HepG2 (cell line): ENCODE data around the gene PPOX. TPM values are rescaled to one million over a fixed set of nuclear protein-coding genes. Genes with fewer than 3 reads are reported as not detected.

ENCODE experiments used
- ATAC-seq: fragments of 200-7000 bp; cut with Tn5 transposase; 3 replicates; pipeline ENCODE4 v1.9.1; 2020; ENCODE audit warnings: mild to moderate bottlenecking, moderate library complexity
- BruUV-seq: library from RNA; stranded (reverse); fragments of 400-500 nt; replicated peaks from 2 replicates; lab custom pipeline; 2021; lab: Mats Ljungman, UMichigan
- CTCF ChIA-PET: fragments of 300-600 bp; formaldehyde crosslinking; extraction: SDS; loops from one replicate; lab custom pipeline; 2021; ENCODE audit warnings: low total read pairs, inconsistent platforms, low intra/inter-chr PET ratio; lab: Yijun Ruan, JAX
- POLR2A ChIA-PET: fragments of 350-600 bp; sonication (Branson Sonifier 250); formaldehyde crosslinking; loops from one replicate; lab custom pipeline; 2020; ENCODE audit warnings: antibody characterized with exemption, inconsistent platforms; lab: Yijun Ruan, JAX
- DNase-seq: peaks from one replicate; pipeline ENCODE4 v3.0.0-alpha.2; 2015; ENCODE audit warnings: low spot score
- FAIRE-seq: peaks from 3 replicates; lab custom pipeline; 2011; peaks lifted over from hg19 to GRCh38; lab: Jason Lieb, UNC
- H2AFZ ChIP-seq: one replicate; pipeline ENCODE4 v1.6.1; 2011; ENCODE audit warnings: low read length, inconsistent platforms
- H3K27ac ChIP-seq: fragments of 300-600 bp; 3 replicates; pipeline ENCODE4 v1.8.0; 2011; ENCODE audit warnings: mixed run types, mild to moderate bottlenecking, mixed read lengths, low read length, inconsistent platforms; ENCODE audit not compliant: insufficient read depth; ENCODE audit errors: extremely low read length
- H3K27me3 ChIP-seq, 2 experiments: fragments of 200-600 bp in 1 of 2; 2 replicates in 1 of 2; 3 replicates in 1 of 2; pipeline versions ENCODE4 v1.6.0 to v1.8.0; 2011; ENCODE audit warnings: low read length in 2 of 2, mild to moderate bottlenecking in 2 of 2, moderate library complexity in 2 of 2, inconsistent platforms in 1 of 2; ENCODE audit not compliant: insufficient read depth in 2 of 2, control insufficient read depth in 1 of 2
- H3K36me3 ChIP-seq, 2 experiments: fragments of 200-600 bp in 1 of 2; replicated peaks in 1 of 2; 2 replicates in 1 of 2; 3 replicates in 1 of 2; pipeline versions ENCODE4 v1.5.1 to v1.8.0; 2011; ENCODE audit warnings: low read length in 2 of 2, inconsistent platforms in 1 of 2; ENCODE audit not compliant: insufficient read depth in 2 of 2, control insufficient read depth in 1 of 2
- H3K4me1 ChIP-seq: 2 replicates; pipeline ENCODE4 v1.5.1; 2012; ENCODE audit warnings: low read length, inconsistent platforms; ENCODE audit not compliant: insufficient read depth
- H3K4me2 ChIP-seq: 2 replicates; pipeline ENCODE4 v1.6.0; 2011; ENCODE audit warnings: low read depth, low read length, inconsistent platforms
- H3K4me3 ChIP-seq, 3 experiments: fragments of 200-600 bp in 1 of 3; sonication (generic), shearing (Covaris generic) in 1 of 3; replicated peaks in 1 of 3; 2 replicates each; pipeline ENCODE4 v1.5.1; 2011 to 2016; ENCODE audit warnings: low read length in 3 of 3, inconsistent platforms in 2 of 3, low read depth in 2 of 3, mild to moderate bottlenecking in 2 of 3, control low read depth in 1 of 3, mixed read lengths in 1 of 3; ENCODE audit not compliant: insufficient read depth in 1 of 3
- H3K79me2 ChIP-seq: one replicate; pipeline ENCODE4 v1.6.1; 2011; ENCODE audit warnings: low read length, inconsistent platforms; ENCODE audit not compliant: insufficient read depth
- H3K9ac ChIP-seq: 2 replicates; pipeline ENCODE4 v1.6.0; 2011; ENCODE audit warnings: mild to moderate bottlenecking, low read depth, low read length, inconsistent platforms; ENCODE audit not compliant: insufficient read depth
- H3K9me3 ChIP-seq: 2 replicates; pipeline ENCODE4 v1.5.1; 2012; ENCODE audit warnings: mild to moderate bottlenecking, low read length
- H4K20me1 ChIP-seq: 2 replicates; pipeline ENCODE4 v1.6.0; 2011; ENCODE audit warnings: inconsistent platforms, mild to moderate bottlenecking, low read length, moderate library complexity; ENCODE audit not compliant: insufficient read depth
- GABPA ChIP-seq, 2 experiments: IDR thresholded peaks; 2 replicates each; pipeline ENCODE4 v1.6.1; 2011 to 2016; ENCODE audit warnings: low read depth in 2 of 2, low read length in 1 of 2, missing biosample characterization in 1 of 2, missing genetic modification characterization in 1 of 2
- HNF4A ChIP-seq: sonication (generic); formaldehyde crosslinking; IDR thresholded peaks from 2 replicates; pipeline ENCODE4 v1.4.0; 2020; ENCODE audit warnings: missing genetic modification reagents
- HNRNPH1 ChIP-seq: fragments of 200-400 bp; formaldehyde crosslinking; optimal IDR thresholded peaks from 2 replicates; pipeline ENCODE3; 2017; ENCODE audit warnings: mild to moderate bottlenecking, low read depth, low read length
- HNRNPL ChIP-seq: fragments of 200-400 bp; formaldehyde crosslinking; IDR thresholded peaks from 2 replicates; pipeline ENCODE4 v1.6.1; 2017; ENCODE audit warnings: mild to moderate bottlenecking, low read depth, low read length
- IRF2 ChIP-seq: IDR thresholded peaks from 2 replicates; pipeline ENCODE4 v1.6.1; 2018; ENCODE audit warnings: missing genetic modification reagents, missing compliant biosample characterization
- JUNB ChIP-seq: sonication (generic); formaldehyde crosslinking; IDR thresholded peaks from 2 replicates; pipeline ENCODE4 v1.8.0; 2022; ENCODE audit warnings: missing genetic modification reagents, mild to moderate bottlenecking, borderline replicate concordance
- KDM2A ChIP-seq: sonication (generic); formaldehyde crosslinking; IDR thresholded peaks from 2 replicates; pipeline ENCODE4 v1.4.0; 2020; ENCODE audit warnings: low read depth, missing genetic modification reagents, borderline replicate concordance
- KDM5B ChIP-seq: sonication (generic); formaldehyde crosslinking; IDR thresholded peaks from 2 replicates; pipeline ENCODE4 v1.4.0; 2020; ENCODE audit warnings: missing genetic modification reagents, mild to moderate bottlenecking, borderline replicate concordance
- NR2F1 ChIP-seq, 2 experiments: fragments of 450-650 bp in 1 of 2; formaldehyde crosslinking in 1 of 2; IDR thresholded peaks; 2 replicates each; pipeline versions ENCODE4 v1.5.0 to v1.6.1; 2016 to 2020; ENCODE audit warnings: mild to moderate bottlenecking in 1 of 2, missing compliant biosample characterization in 1 of 2, missing genetic modification reagents in 1 of 2, moderate library complexity in 1 of 2
- PITX1 ChIP-seq: sonication (generic); formaldehyde crosslinking; IDR thresholded peaks from 2 replicates; pipeline ENCODE4 v1.5.1; 2020; ENCODE audit warnings: mild to moderate bottlenecking, missing genetic modification reagents
- SRF ChIP-seq: IDR thresholded peaks from 2 replicates; pipeline ENCODE4 v1.6.1; 2011; ENCODE audit warnings: mild to moderate bottlenecking, low read depth, low read length, moderate library complexity
- TEAD3 ChIP-seq: optimal IDR thresholded peaks from 2 replicates; pipeline ENCODE3; 2016; ENCODE audit warnings: borderline replicate concordance
- ZBTB21 ChIP-seq: sonication (generic); formaldehyde crosslinking; IDR thresholded peaks from 2 replicates; pipeline ENCODE4 v1.4.0; 2020; ENCODE audit warnings: missing genetic modification reagents
- ZFP82 ChIP-seq: sonication (generic); formaldehyde crosslinking; IDR thresholded peaks from 2 replicates; pipeline ENCODE4 v1.5.1; 2020; ENCODE audit warnings: mild to moderate bottlenecking, missing genetic modification reagents, borderline replicate concordance
- ZNF34 ChIP-seq: sonication (generic); formaldehyde crosslinking; IDR thresholded peaks from 2 replicates; pipeline ENCODE4 v1.4.0; 2020; ENCODE audit warnings: mild to moderate bottlenecking, missing genetic modification reagents, borderline replicate concordance
- ZNF674 ChIP-seq: sonication (generic); formaldehyde crosslinking; IDR thresholded peaks from 2 replicates; pipeline ENCODE4 v1.5.0; 2020; ENCODE audit warnings: low read depth, mild to moderate bottlenecking, missing genetic modification reagents
- ZSCAN22 ChIP-seq: sonication (generic); formaldehyde crosslinking; IDR thresholded peaks from 2 replicates; pipeline ENCODE4 v1.4.0; 2020; ENCODE audit warnings: mild to moderate bottlenecking, missing genetic modification reagents
- WGBS: methylation state at CpG from one replicate; pipeline ENCODE4 v1.1.6; 2017; ENCODE audit warnings: low lambda C conversion rate; 5-methylcytosine and 5-hydroxymethylcytosine counted together
- in situ Hi-C: cut with HindIII; loops from 2 replicates; pipeline ENCODE4 v1.10.0; 2017; ENCODE audit warnings: low pct_unique_long_range_greater_than_20kb; ENCODE audit not compliant: extremely low pct_ligation_motif_present
- intact Hi-C: fragments of 100-400 bp; cut with micrococcal nuclease; formaldehyde crosslinking; loops from one replicate; pipeline ENCODE4 v1.10.0; 2022; ENCODE audit not compliant: unreplicated experiment
- polyA plus RNA-seq, 8 experiments: library from polyadenylated mRNA; depleted of rRNA in 3 of 8; stranded (reverse) in 7 of 8; unstranded in 1 of 8; fragments of >200 nt; fragmentation: Illumina TruSeq in 4 of 8; extraction: Trizol in 4 of 8; gene quantifications; 2 replicates each; pipeline versions ENCODE4 v1.2.1 to v1.2.3, GENCODE V29; 2011 to 2016; ENCODE audit warnings: low read depth in 4 of 8, missing spikeins in 1 of 8, mixed read lengths in 1 of 8; ENCODE audit not compliant: insufficient read depth in 1 of 8
- total RNA-seq, 5 experiments: library from RNA; depleted of rRNA; stranded (reverse); fragments of >200 nt; fragmentation: Illumina TruSeq; extraction: Trizol; gene quantifications; 2 replicates each; pipeline ENCODE4 v1.2.3, GENCODE V29; 2016; ENCODE audit warnings: low read depth in 1 of 5
- TF ChIP-seq, protein P1 (sequence below): sonication (generic); formaldehyde crosslinking; IDR thresholded peaks from 2 replicates; pipeline ENCODE4 v1.4.0; 2020; ENCODE audit warnings: mild to moderate bottlenecking, missing genetic modification reagents
- TF ChIP-seq, protein P2 (sequence below): IDR thresholded peaks from 2 replicates; pipeline ENCODE4 v1.6.1; 2016; ENCODE audit warnings: missing compliant biosample characterization, missing genetic modification reagents, borderline replicate concordance
- TF ChIP-seq, protein P3 (sequence below): sonication (generic); formaldehyde crosslinking; IDR thresholded peaks from 2 replicates; pipeline ENCODE4 v1.8.1; 2023; ENCODE audit warnings: mild to moderate bottlenecking, missing genetic modification reagents, borderline replicate concordance
- TF ChIP-seq, protein P4 (sequence below): sonication (generic); formaldehyde crosslinking; IDR thresholded peaks from 2 replicates; pipeline ENCODE4 v1.8.0; 2022; ENCODE audit warnings: missing genetic modification reagents, low read depth, mild to moderate bottlenecking, borderline replicate concordance
- TF ChIP-seq, protein P5 (sequence below): sonication (generic); formaldehyde crosslinking; IDR thresholded peaks from 2 replicates; pipeline ENCODE4 v1.8.0; 2022; ENCODE audit warnings: mild to moderate bottlenecking, missing genetic modification reagents, moderate library complexity

The PPOX gene
- total and polyA plus RNA-seq, 2 of the 13 experiments (the other 11 are each of a cell fraction or from before 2014, with no cell fraction given) = 15.5 to 27.7 TPM

DNA sequence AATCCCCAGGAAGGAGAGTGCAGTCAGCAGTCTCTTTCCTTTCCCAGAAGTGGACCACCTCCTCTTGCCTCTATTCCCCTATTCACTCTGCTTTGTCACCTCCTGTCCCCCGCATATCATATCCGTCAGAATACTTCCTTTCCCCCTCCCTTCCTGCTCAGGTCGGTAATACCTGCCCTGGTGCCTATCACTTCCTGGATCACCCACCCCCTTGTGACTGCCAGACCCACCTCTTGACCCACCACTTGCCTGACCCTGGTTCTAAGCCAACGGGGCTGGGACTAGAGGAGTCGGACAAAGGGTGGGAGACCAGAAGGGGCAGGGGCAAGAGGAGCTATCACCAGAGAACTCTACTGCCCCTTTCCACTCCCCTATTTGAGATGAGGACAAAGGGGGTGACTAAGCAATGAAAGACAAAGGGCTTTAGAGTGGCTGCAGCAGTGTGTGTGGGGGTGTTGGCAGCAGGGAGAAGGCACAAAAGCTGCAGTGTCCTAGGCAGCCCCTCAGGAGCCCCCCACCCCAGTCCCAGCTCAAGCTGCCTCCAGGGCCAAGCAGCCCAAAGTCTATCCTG is 34.3 kb downstream of the PPOX start:
- H3K79me2 ChIP-seq = peaks cover 22% of the 10 kb centered on the region
- H3K9me3 ChIP-seq = no peaks in the 10 kb centered on the region
- no peak for ATAC-seq
- H3K27me3 ChIP-seq = no peaks in the 10 kb centered on the region; a peak in 1 of 5 replicates
- H3K4me3 ChIP-seq = peak overlapping the region in 2 of 3 experiments; percentile 31 to 85; a peak in 4 of 6 replicates
- 33% methylated on average over 5 of the region's 5 CpGs for WGBS
- H3K27ac ChIP-seq = peak overlapping the region; percentile 70
- FAIRE-seq = no peak
- peaks cover 0 to 21% of the 10 kb centered on the region in 2 experiments; a peak in 3 of 5 replicates for H3K36me3 ChIP-seq
- in situ Hi-C loops = no loop called here
- H3K9ac ChIP-seq = peak overlapping the region; percentile 56
- H3K4me1 ChIP-seq = peaks cover 83% of the 10 kb centered on the region
- peak; percentile 70 for DNase-seq
- intact Hi-C loops = no loop called here
- CTCF ChIA-PET = no interaction called here
- H2AFZ ChIP-seq = peak overlapping the region; percentile 37
- no peaks in the 10 kb centered on the region for H4K20me1 ChIP-seq
- BruUV-seq = no TSS peak
- POLR2A ChIA-PET = interaction anchor here (0.7 to 13.8 kb wide), 4 partner anchors 21 to 189 kb away, joined by 3 to 357 read pairs (median 14); partner anchors contain the start of genes APOA2, SDHC and TOMM40L
- peak overlapping the region; percentile 98 for H3K4me2 ChIP-seq
- TF ChIP-seq HNRNPL = no peak
- TF ChIP-seq SRF = no peak
- TF ChIP-seq, protein P1, sequence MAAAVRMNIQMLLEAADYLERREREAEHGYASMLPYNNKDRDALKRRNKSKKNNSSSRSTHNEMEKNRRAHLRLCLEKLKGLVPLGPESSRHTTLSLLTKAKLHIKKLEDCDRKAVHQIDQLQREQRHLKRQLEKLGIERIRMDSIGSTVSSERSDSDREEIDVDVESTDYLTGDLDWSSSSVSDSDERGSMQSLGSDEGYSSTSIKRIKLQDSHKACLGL = no peak
- TF ChIP-seq, protein P2, sequence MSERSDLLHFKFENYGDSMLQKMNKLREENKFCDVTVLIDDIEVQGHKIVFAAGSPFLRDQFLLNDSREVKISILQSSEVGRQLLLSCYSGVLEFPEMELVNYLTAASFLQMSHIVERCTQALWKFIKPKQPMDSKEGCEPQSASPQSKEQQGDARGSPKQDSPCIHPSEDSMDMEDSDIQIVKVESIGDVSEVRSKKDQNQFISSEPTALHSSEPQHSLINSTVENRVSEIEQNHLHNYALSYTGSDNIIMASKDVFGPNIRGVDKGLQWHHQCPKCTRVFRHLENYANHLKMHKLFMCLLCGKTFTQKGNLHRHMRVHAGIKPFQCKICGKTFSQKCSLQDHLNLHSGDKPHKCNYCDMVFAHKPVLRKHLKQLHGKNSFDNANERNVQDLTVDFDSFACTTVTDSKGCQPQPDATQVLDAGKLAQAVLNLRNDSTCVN (CRISPR knock-in tag) = no peak
- 0 out of 2 replicates have a peak, but pooled peaks have one; percentile 31 for TF ChIP-seq HNF4A (CRISPR knock-in tag)
- no peak for TF ChIP-seq NR2F1 (CRISPR knock-in tag; IDR thresholded peaks at IDR 0.05)
- TF ChIP-seq, protein P3, sequence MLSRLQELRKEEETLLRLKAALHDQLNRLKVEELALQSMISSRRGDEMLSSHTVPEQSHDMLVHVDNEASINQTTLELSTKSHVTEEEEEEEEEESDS (CRISPR knock-in tag) = no peak
- no peak for TF ChIP-seq KDM2A
- no peak for TF ChIP-seq ZBTB21
- no peak for TF ChIP-seq KDM5B (CRISPR knock-in tag)
- no peak for TF ChIP-seq ZNF674 (CRISPR knock-in tag)
- TF ChIP-seq ZFP82 (CRISPR knock-in tag) = no peak
- 0 out of 2 replicates have a peak, but pooled peaks have one; percentile 10 for TF ChIP-seq IRF2
- TF ChIP-seq, protein P4, sequence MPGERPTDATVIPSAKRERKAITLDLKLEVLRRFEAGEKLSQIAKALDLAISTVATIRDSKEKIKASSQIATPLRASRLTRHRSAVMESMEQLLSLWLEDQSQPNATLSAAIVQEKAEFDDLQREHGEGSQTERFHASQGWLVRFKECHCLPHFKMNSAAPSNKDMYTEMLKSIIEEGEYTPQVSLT (CRISPR knock-in tag) = no peak
- no peak for TF ChIP-seq ZNF34
- TF ChIP-seq GABPA (IDR thresholded peaks at IDR 0.05; ENCODE audit: low read depth, low read length) = 0 out of 2 replicates have a peak, but pooled peaks have one; percentile 12
- TF ChIP-seq GABPA (CRISPR knock-in tag; IDR thresholded peaks at IDR 0.05; ENCODE audit: low read depth) = no peak
- no peak for TF ChIP-seq JUNB (CRISPR knock-in tag)
- 0 out of 2 replicates have a peak, but pooled peaks have one; percentile 33 for TF ChIP-seq PITX1 (CRISPR knock-in tag)
- no peak for TF ChIP-seq ZSCAN22
- TF ChIP-seq HNRNPH1 = no peak
- TF ChIP-seq, protein P5, sequence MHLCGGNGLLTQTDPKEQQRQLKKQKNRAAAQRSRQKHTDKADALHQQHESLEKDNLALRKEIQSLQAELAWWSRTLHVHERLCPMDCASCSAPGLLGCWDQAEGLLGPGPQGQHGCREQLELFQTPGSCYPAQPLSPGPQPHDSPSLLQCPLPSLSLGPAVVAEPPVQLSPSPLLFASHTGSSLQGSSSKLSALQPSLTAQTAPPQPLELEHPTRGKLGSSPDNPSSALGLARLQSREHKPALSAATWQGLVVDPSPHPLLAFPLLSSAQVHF (CRISPR knock-in tag) = no peak
- peak; percentile 33 for TF ChIP-seq TEAD3 (CRISPR knock-in tag)
